ENCODE results near the gene PLCB3.

PLCB3 gene

DNA sequence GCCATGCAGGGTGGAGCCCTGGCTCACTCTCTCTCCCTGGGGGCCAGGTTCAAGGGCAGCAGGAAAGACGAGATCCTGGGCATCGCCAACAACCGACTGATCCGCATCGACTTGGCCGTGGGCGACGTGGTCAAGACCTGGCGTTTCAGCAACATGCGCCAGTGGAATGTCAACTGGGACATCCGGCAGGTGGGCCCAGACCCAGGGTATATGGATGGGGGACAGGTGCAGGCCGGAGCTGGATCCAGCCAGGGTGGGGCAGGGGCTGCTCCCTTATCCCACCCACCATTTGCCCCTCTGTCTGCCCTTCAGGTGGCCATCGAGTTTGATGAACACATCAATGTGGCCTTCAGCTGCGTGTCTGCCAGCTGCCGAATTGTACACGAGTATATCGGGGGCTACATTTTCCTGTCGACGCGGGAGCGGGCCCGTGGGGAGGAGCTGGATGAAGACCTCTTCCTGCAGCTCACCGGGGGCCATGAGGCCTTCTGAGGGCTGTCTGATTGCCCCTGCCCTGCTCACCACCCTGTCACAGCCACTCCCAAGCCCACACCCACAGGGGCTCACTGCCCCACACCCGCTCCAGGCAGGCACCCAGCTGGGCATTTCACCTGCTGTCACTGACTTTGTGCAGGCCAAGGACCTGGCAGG is 28.2 kb upstream of the PLCB3 start:
- no peak for DNase-seq

GRCh38 chr11:64224151-64224890 is 27.0 kb upstream of the PLCB3 start:
- DNase-seq: no peak

DNA sequence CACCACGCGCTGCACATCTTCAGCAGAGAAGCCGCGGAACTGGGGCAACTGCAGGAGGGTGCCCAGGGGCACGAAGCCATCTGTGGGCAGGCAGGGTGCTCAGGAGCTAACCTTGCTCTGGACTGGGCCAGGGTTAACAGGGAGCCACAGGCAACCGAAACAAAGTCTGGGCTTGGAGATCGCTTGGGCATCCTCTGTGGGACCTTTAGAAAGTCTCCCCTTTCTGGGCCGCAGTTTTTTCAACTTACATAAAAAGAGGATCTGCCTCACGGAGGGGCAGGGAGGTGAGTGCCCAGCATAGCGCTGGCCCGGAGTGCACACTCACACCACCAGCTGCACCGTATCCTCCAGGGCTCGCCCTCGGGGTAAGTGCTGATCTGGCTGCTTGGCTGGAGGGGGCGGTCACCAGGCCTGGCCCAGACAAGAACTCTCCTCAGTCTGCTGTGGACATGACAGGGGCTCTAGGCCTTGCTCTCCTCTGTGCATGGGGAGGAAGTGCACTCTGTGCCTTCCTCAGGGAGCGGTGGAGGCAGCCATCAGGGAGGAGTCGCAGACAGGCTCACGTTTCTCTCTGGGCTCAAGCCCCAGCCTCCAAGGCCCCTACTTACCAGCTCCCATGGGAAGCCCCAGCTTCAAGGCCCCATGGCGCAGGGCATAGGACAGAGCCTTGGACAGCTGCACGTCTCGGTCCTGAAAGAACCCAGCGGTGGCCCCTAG is 26.3 kb upstream of the PLCB3 start:
- no peak for DNase-seq

- DNase-seq: peak; percentile 88
Measured at GRCh38 chr11:64225608-64226506, 25.5 kb upstream of the PLCB3 start, which contains the start of the genes NUDT22 and TRPT1. Gene NUDT22, plus strand, starts transcription at chr11:64226274. Its CDS starts 379 bp downstream, at chr11:64226653. Gene TRPT1, minus strand, starts transcription at chr11:64226186. Its CDS starts 326 bp downstream, at chr11:64225860.

GRCh38 chr11:64226507-64227051 is 24.8 kb upstream of the PLCB3 start:
- DNase-seq: peak; percentile 41

GRCh38 chr11:64227405-64227956 is 23.8 kb upstream of the PLCB3 start:
- no peak for DNase-seq

GRCh38 chr11:64229090-64229743 is 22.1 kb upstream of the PLCB3 start:
- no peak for DNase-seq

GRCh38 chr11:64229744-64230170 is 21.6 kb upstream of the PLCB3 start:
- DNase-seq: no peak

DNA sequence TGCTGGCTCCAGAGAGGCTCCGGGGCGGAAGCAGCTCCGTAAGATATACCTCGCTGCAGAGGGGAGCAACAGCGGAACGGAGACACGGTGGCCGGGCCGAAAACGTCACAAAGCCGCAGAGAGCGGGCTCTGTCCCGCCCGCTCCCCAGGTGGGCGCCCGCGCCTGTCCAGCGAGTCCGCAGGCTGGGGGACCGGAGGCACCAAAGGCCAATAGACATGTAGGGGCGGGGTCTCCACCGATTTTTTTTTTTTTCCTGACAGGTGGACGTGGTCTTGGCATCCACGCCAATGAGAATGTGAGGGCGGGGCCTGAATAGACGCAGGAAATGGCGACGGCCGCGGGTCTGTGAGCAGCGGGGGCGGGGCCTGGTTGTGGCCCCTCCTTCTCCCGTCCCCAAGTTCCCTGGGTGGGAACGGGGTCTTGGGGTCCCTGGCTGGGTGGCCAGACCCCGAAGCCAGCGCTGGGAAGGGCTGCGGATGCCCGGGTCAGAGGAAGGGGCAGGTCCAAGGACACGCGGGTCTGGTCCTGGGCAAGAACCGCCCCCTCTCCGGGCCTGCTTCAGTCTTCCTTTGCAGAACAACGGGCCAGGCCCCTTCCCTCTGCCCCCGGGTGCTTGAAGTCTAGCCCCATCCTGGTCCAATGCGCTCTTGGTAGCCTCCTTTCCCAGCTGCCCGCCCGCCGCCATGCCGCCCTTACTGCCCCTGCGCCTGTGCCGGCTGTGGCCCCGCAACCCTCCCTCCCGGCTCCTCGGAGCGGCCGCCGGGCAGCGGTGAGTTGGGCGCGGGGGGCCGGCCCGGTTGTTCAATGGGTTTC is 21.0 kb upstream of the PLCB3 start, which contains the start of gene DNAJC4:
Gene DNAJC4, plus strand, starts transcription at position 378 of the 814 bp plus-strand sequence. Its CDS starts 307 bp downstream, at position 685.
- peak; percentile 83 for DNase-seq

DNA sequence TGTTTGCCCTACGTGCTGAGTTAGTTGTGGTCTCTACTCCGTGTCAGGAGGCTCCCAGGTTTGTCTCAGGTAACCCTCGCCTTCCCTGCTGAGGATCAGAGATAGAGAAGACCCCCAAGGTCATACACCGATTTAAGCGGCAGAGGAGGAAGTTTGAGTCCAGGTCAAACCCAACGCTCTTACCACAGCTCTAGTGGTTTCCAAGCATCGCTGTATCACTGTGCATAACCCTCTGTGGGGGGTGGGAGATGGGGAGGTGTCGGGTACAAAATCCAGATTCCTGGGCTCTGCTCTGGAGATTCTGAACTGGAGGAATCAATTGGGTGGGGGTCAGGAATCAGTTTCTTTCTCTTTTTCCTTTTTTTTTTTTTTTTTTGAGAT is 20.4 kb upstream of the PLCB3 start:
- no peak for DNase-seq

- DNase-seq: no peak
Measured at GRCh38 chr11:64231546-64231945, 19.8 kb upstream of the PLCB3 start.

DNA sequence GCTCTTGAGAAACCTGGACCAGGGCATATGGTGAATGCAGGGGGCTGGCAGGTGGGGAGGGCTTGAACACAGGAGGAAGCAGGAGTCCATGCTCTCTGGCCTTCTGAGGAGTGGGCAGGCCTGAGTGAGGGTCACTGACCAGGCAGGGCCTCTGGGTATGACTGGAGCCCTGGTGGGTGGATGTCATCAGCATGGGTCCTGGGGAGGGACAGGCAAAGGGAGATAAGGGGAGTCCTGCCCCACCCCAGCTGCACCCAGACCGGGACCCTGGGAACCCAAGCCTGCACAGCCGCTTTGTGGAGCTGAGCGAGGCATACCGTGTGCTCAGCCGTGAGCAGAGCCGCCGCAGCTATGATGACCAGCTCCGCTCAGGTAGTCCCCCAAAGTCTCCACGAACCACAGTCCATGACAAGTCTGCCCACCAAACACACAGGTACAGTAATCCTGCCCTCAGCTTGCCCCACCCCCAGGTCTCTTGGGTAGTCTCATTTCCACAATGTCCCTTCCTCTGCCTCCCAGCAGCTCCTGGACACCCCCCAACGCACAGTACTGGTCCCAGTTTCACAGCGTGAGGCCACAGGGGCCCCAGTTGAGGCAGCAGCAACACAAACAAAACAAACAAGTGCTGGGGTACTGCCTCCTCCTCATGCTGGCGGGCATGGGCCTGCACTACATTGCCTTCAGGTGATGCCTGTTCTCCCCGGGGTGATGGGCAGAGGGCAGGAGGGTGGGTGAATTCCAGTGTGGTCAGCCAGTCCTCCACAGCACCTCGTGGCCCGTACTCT is 19.0 kb upstream of the PLCB3 start:
- DNase-seq: no peak

GRCh38 chr11:64232967-64233315 is 18.4 kb upstream of the PLCB3 start:
- no peak for DNase-seq

- peak; percentile 67 for DNase-seq
Measured at GRCh38 chr11:64233913-64234586, 17.3 kb upstream of the PLCB3 start, which contains the start of gene VEGFB. Gene VEGFB, plus strand, starts transcription at chr11:64234584. Its CDS starts 250 bp downstream, at chr11:64234834.

DNA sequence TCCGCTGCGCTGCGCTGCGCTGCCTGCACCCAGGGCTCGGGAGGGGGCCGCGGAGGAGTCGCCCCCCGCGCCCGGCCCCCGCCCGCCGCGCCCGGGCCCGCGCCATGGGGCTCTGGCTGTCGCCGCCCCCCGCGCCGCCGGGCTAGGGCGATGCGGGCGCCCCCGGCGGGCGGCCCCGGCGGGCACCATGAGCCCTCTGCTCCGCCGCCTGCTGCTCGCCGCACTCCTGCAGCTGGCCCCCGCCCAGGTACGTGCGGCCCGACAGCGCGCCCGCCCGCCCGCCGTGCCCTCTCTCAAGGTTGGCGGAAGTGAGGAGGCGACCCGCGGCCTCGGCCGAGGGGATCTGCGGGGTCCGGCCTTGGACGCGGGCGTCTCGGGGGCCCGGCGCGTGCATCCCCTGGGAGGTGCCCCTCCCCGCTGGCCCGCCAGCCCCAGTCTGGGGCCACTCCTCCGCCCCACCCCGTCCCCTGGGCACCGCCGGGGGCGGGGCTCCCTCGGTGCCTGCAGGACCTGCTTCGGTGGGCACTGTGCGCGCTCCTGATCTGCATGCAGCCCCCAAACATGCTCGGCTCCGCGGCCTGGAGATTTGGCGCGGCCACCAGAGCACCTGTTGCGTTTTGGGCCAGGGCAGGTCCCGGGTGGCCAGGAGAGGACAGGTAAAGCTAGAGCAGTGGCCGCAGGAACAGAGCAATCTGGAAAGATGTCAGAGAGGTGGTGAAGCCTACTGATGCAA is 16.5 kb upstream of the PLCB3 start:
- peak; percentile 34 for DNase-seq

GRCh38 chr11:64235437-64236161 is 15.7 kb upstream of the PLCB3 start:
- no peak for DNase-seq

GRCh38 chr11:64237484-64237951 is 13.8 kb upstream of the PLCB3 start:
- no peak for DNase-seq
